ENCODE data around the gene MTX1. TPM values are rescaled to one million over a fixed set of nuclear protein-coding genes. Genes with fewer than 3 reads are reported as not detected.
A peak's percentile ranks its signal among the peaks of the same experiment; 100 is the strongest.

Gene MTX1
- polyA plus RNA-seq, 2 of the 4 experiments (the other 2 are of a cell fraction): 53.4 to 67.1 TPM

DNA sequence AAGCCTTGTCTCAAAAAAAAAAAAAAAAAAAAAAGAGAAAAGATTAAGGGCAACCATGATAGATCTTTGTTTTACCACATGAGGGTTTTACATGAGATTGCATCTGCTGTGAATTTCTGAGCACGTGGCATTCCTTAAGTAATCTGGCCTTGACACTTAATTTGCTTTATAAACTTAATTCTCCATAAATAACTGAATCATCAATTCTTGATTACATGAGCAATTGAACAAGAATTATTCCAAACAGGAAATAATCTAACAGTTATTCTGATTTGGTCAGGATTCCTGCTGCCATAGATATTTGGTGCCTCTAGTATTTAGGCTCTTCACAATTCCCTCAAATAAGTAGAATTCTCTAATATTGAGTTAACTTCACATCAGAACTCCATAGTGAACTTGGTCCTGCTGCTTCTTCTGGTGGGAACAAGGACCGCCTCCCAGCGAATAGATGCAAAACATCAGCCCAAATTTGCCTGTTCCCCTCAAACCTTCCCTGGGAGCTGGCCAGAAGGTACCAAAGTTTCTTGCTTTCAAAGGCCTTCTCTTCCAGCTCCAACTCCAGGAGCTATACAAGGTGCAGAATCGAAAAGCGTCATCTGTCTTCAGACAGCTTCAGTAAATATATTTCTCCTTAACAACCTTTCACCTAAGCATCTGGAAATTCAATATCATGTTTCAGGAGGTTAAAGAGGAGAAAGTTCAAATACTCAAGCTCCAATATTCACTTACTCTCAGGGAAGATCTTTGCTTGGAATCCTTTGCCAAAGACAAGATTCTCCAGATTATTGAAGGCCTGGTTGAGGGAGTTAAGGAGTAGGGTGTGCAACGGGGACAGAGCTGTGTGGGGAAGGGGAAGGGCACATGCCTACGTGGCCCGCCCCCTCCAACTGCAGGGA is 36.4 kb upstream of the MTX1 start:
- no peaks in the 10 kb centered on the region for H3K9me3 ChIP-seq
- peak overlapping the region; percentile 80 for H3K4me3 ChIP-seq
- WGBS (ENCODE audit: missing lambda C conversion rate): 44% methylated on average over 8 of the region's 8 CpGs
- ChIA-PET POLR2A (interaction anchor here (0.5 to 4.4 kb wide), 5 partner anchors 8 to 78 kb away, joined by 3 to 54 read pairs (median 4); partner anchors contain the start of genes SLC50A1 and THBS3), CTCF (interaction anchor here (0.7 to 15.2 kb wide), 31 partner anchors 9 to 152 kb away, joined by 3 to 384 read pairs (median 7); partner anchors contain the start of genes EFNA1, EFNA4, MTX1 and SLC50A1)
- H3K27ac ChIP-seq: peak overlapping the region; percentile 93 to 99
- TF ChIP-seq MAFK (IDR thresholded peaks at IDR 0.05; ENCODE audit: partially characterized antibody) (peak; percentile 68), NFE2L2 (conservative IDR thresholded peaks at IDR 0.05; ENCODE audit: low read length) (no peak), ZNF302 (CRISPR knock-in tag; IDR thresholded peaks at IDR 0.05) (no peak), FOXS1 (CRISPR knock-in tag; IDR thresholded peaks at IDR 0.05) (no peak), BHLHE40 (IDR thresholded peaks at IDR 0.05; ENCODE audit: low read depth, low read length) (no peak)
- TF ChIP-seq, protein P1, sequence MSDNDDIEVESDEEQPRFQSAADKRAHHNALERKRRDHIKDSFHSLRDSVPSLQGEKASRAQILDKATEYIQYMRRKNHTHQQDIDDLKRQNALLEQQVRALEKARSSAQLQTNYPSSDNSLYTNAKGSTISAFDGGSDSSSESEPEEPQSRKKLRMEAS (IDR thresholded peaks at IDR 0.05): peak; percentile 14; the same call in 1 of the 2 replicates
- peak overlapping the region; percentile 95 for H3K4me2 ChIP-seq
- ATAC-seq: peak; percentile 8 to 46; a peak in 4 of 6 replicates
- no peak for DNase-seq (ENCODE audit: low read depth in 1 of 2, low spot score in 1 of 2)
- FAIRE-seq: no peak
- H3K4me1 ChIP-seq: peaks cover 24% of the 10 kb centered on the region

DNA sequence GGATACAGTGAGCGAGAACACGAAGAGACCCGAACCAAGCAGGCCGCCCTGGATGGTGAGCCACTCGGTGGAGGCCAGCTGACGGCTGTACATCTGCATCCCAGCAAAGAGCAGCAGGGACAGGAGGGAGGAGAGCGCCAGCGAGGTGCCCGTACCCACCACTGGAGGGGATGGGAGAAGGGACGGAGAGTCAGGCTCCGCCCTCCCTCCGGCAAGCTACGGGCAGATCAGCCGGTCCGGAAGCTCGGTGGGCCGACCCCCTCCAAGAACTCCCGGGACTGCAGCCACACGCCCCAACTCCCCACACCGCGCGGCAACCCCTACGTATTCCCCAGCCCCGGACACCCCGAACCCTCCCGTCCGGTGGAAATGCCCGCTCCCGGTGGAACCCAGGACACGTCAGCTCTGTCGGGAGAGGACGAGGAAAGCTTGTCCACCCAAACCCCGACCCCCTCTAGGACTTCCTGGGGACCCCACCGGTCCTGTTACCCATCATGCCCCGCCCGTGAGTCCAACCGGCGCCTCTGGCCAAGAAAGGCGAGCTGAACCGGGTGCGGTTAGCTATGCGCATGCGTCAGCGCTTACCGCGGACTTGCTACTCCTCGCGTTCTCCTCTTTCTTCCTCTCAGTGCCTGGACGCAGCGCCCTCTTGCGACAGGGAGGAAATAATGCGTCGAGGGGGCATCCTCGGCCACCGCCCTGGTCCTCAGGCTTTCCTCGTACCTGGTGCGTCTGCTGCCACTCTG is 35.6 kb upstream of the MTX1 start, which contains the start of gene KRTCAP2:
TSS of gene KRTCAP2 (minus strand) at position 573 of the 746 bp plus-strand sequence. CDS start at position 493, 80 bp downstream.
- FAIRE-seq: peak; percentile 74
- WGBS (ENCODE audit: missing lambda C conversion rate): under 1% methylated on average over 46 of the region's 57 CpGs
- CTCF ChIA-PET: interaction anchor here (0.6 to 15.2 kb wide), 41 partner anchors 9 to 874 kb away, joined by 3 to 384 read pairs (median 5); partner anchors contain the start of genes ADAM15, EFNA1, EFNA4 and MTX1
- no peaks in the 10 kb centered on the region for H3K9me3 ChIP-seq
- DNase-seq (ENCODE audit: low read depth in 1 of 2, low spot score in 1 of 2): peak; percentile 97
- ATAC-seq: peak; percentile 55 to 85
- peak within 1 kb of the TSS; percentile 95 for H3K4me2 ChIP-seq
- H3K4me1 ChIP-seq: peaks cover 21% of the 10 kb centered on the region
- POLR2A ChIA-PET: interaction anchor here (0.8 to 4.4 kb wide), 9 partner anchors 21 to 110 kb away, joined by 3 to 54 read pairs (median 4); partner anchors contain the start of genes EFNA4, SLC50A1 and THBS3
- H3K27ac ChIP-seq: peak within 1 kb of the TSS; percentile 93 to 99
- H3K4me3 ChIP-seq: peak within 1 kb of the TSS; percentile 80
- TF ChIP-seq FOXS1 (CRISPR knock-in tag; IDR thresholded peaks at IDR 0.05) (no peak), HOXB5 (CRISPR knock-in tag; IDR thresholded peaks at IDR 0.05) (no peak), NR3C1 (IDR thresholded peaks at IDR 0.05) (no peak), ATOH8 (CRISPR knock-in tag; IDR thresholded peaks at IDR 0.05; ENCODE audit: low read depth) (no peak), HOXA7 (CRISPR knock-in tag; IDR thresholded peaks at IDR 0.05) (no peak), ZSCAN20 (CRISPR knock-in tag; IDR thresholded peaks at IDR 0.05) (no peak), FOSL2 (IDR thresholded peaks at IDR 0.05) (no peak), FOSL2 (CRISPR knock-in tag; IDR thresholded peaks at IDR 0.05) (no peak), TP53 (CRISPR knock-in tag; IDR thresholded peaks at IDR 0.05) (no peak), MAZ (IDR thresholded peaks at IDR 0.05; ENCODE audit: borderline replicate concordance, low read depth, low read length) (peak; percentile 87; the same call in 1 of the 2 replicates), KDM5A (IDR thresholded peaks at IDR 0.05) (peak; percentile 39; the same call in 1 of the 2 replicates), CBX2 (IDR thresholded peaks at IDR 0.05; ENCODE audit: borderline replicate concordance, low read depth) (no peak), HEYL (CRISPR knock-in tag; IDR thresholded peaks at IDR 0.05) (no peak), RNF2 (IDR thresholded peaks at IDR 0.05; ENCODE audit: borderline replicate concordance, low read depth) (no peak), ZFP36 (IDR thresholded peaks at IDR 0.05; ENCODE audit: borderline replicate concordance, partially characterized antibody) (no peak), ESRRA (IDR thresholded peaks at IDR 0.05; ENCODE audit: borderline replicate concordance, low read length) (no peak), CBX8 (IDR thresholded peaks at IDR 0.05) (no peak), RCOR1 (IDR thresholded peaks at IDR 0.05; ENCODE audit: low read depth, low read length) (no peak), HDAC2 (IDR thresholded peaks at IDR 0.05) (no peak), PHF8 (IDR thresholded peaks at IDR 0.05; ENCODE audit: borderline replicate concordance, low read depth) (peak; percentile 74), POLR2A (IDR thresholded peaks at IDR 0.05; ENCODE audit: low read length) (peak; percentile 71), ZC3H11A (IDR thresholded peaks at IDR 0.05) (no peak), BHLHE40 (IDR thresholded peaks at IDR 0.05; ENCODE audit: low read depth, low read length) (no peak), EP300 (IDR thresholded peaks at IDR 0.05) (no peak), JUN (IDR thresholded peaks at IDR 0.05) (peak in 1 of 2 experiments; percentile 83; a peak in 4 of 5 replicates)
- TF ChIP-seq, protein P2, sequence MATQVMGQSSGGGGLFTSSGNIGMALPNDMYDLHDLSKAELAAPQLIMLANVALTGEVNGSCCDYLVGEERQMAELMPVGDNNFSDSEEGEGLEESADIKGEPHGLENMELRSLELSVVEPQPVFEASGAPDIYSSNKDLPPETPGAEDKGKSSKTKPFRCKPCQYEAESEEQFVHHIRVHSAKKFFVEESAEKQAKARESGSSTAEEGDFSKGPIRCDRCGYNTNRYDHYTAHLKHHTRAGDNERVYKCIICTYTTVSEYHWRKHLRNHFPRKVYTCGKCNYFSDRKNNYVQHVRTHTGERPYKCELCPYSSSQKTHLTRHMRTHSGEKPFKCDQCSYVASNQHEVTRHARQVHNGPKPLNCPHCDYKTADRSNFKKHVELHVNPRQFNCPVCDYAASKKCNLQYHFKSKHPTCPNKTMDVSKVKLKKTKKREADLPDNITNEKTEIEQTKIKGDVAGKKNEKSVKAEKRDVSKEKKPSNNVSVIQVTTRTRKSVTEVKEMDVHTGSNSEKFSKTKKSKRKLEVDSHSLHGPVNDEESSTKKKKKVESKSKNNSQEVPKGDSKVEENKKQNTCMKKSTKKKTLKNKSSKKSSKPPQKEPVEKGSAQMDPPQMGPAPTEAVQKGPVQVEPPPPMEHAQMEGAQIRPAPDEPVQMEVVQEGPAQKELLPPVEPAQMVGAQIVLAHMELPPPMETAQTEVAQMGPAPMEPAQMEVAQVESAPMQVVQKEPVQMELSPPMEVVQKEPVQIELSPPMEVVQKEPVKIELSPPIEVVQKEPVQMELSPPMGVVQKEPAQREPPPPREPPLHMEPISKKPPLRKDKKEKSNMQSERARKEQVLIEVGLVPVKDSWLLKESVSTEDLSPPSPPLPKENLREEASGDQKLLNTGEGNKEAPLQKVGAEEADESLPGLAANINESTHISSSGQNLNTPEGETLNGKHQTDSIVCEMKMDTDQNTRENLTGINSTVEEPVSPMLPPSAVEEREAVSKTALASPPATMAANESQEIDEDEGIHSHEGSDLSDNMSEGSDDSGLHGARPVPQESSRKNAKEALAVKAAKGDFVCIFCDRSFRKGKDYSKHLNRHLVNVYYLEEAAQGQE (IDR thresholded peaks at IDR 0.05): no peak
- TF ChIP-seq, protein P3, sequence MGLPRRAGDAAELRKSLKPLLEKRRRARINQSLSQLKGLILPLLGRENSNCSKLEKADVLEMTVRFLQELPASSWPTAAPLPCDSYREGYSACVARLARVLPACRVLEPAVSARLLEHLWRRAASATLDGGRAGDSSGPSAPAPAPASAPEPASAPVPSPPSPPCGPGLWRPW (IDR thresholded peaks at IDR 0.05): no peak
